Mononuclear cell (primary cell): Measurements from ENCODE around the gene PNMA8A. TPM values are rescaled to one million over a fixed set of nuclear protein-coding genes. Genes with fewer than 3 reads are reported as not detected.
"Not testable (repeated sequence)": the region's sequence is repeated elsewhere in the genome, so short reads cannot be mapped to it uniquely, and the experiment has no call there.

ENCODE experiments used
- H3K27me3 ChIP-seq: 2 replicates; pipeline ENCODE4 v1.6.0; 2011; ENCODE audit warnings: low read length, control low read depth; ENCODE audit not compliant: insufficient read depth
- H3K4me1 ChIP-seq: 2 replicates; pipeline ENCODE4 v1.5.1; 2011; ENCODE audit warnings: mild to moderate bottlenecking, low read length, control low read depth; ENCODE audit not compliant: insufficient read depth
- H3K4me3 ChIP-seq: 2 replicates; pipeline ENCODE4 v1.5.1; 2011; ENCODE audit warnings: mild to moderate bottlenecking, low read length, moderate library complexity
- H3K9me3 ChIP-seq: 2 replicates; pipeline ENCODE4 v1.5.1; 2011; ENCODE audit warnings: low read depth, mild to moderate bottlenecking, control low read depth, low read length
- total RNA-seq: library from RNA; depleted of rRNA; stranded (reverse); fragments of >200 nt; gene quantifications from one replicate; pipeline ENCODE4 v1.2.3, GENCODE V29; 2012

The PNMA8A gene
- total RNA-seq, 1 donor: not detected

- H3K4me1 ChIP-seq: no peaks in the 10 kb centered on the region
- no peaks in the 10 kb centered on the region for H3K9me3 ChIP-seq
- no peak overlapping the region for H3K4me3 ChIP-seq
- H3K27me3 ChIP-seq: no peaks in the 10 kb centered on the region
Observed at GRCh38 chr19:46460981-46461380, 10.4 kb downstream of the PNMA8A start.

- H3K4me1 ChIP-seq: no peaks in the 10 kb centered on the region
- H3K27me3 ChIP-seq: no peaks in the 10 kb centered on the region
- H3K9me3 ChIP-seq: no peaks in the 10 kb centered on the region
- H3K4me3 ChIP-seq: no peak overlapping the region
Observed at GRCh38 chr19:46460055-46460454, 11.3 kb downstream of the PNMA8A start.

DNA sequence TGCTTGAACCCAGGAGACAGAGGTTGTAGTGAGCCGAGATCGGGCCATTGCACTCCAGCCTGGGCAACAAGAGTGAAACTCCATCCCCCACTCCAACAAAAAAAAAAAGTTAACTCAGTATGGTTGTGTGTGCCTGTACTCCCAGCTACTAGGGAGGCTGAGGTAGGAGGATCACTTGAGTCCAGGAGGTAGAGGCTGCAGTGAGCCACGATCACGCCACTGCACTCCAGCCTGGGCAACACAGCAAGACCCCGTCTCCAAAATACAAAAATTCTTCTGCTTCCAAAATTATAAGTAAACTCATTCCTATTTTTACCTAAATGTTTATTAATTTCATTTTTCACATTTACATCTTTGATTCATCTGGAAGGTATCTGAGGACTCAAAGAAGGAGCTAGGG lies 14.4 kb downstream of the PNMA8A start:
- Histone ChIP-seq H3K9me3 (no peaks in the 10 kb centered on the region), H3K4me1 (no peaks in the 10 kb centered on the region), H3K27me3 (no peaks in the 10 kb centered on the region)

GRCh38 chr19:46454244-46454643 lies 17.1 kb downstream of the PNMA8A start:
- Histone ChIP-seq H3K27me3 (peaks cover 2% of the 10 kb centered on the region), H3K4me3 (no peak overlapping the region), H3K4me1 (no peaks in the 10 kb centered on the region), H3K9me3 (no peaks in the 10 kb centered on the region)

More for the DNA sequence above, 14.4 kb downstream of the PNMA8A start:
- H3K4me3 ChIP-seq: no peak overlapping the region

- Histone ChIP-seq H3K4me1 (no peaks in the 10 kb centered on the region), H3K9me3 (no peaks in the 10 kb centered on the region), H3K4me3 (no peak overlapping the region), H3K27me3 (peaks cover 2% of the 10 kb centered on the region)
Observed at GRCh38 chr19:46453661-46454060, 17.7 kb downstream of the PNMA8A start.

DNA sequence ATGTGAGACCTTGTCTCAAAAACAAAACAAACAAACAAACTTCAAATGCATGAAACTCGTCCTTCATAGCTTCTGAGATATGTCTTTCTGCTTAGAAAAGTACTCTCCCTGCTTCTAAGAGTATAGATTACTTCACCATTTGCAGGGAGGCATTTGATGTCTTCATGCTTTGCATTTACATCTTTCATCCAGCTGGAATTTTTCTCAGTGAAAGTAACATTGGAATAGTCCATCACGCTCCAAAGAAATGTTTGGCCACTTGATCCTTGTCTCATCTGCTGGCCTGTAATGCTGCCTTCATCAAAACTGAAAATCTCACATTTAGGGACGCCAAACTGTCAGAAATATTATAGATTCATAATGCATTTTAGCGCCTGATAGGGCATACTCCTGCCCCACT lies 19.2 kb downstream of the PNMA8A start:
- Histone ChIP-seq H3K4me3 (no peak overlapping the region), H3K9me3 (no peaks in the 10 kb centered on the region), H3K4me1 (no peaks in the 10 kb centered on the region), H3K27me3 (peaks cover 2% of the 10 kb centered on the region)

GRCh38 chr19:46451352-46451751 lies 20.0 kb downstream of the PNMA8A start:
- Histone ChIP-seq H3K9me3 (no peaks in the 10 kb centered on the region), H3K4me3 (no peak overlapping the region), H3K4me1 (no peaks in the 10 kb centered on the region), H3K27me3 (peaks cover 2% of the 10 kb centered on the region)

DNA sequence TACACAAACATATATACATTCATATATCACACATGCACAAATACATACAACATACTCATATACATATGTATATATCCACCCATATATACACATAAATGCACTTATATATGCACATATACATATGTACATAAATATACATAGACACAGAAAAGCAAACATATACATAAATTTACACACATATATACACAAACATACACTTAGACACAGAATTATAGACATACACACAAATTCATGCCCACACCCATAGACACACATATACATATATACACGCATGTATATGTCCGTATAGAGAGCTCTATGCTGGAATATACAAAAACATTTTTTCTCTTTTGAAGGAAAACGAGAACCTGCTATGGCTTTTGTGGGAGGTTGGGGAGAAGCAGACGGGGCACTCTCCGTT lies 20.6 kb downstream of the PNMA8A start:
- Histone ChIP-seq H3K9me3 (no peaks in the 10 kb centered on the region), H3K4me3 (no peak overlapping the region), H3K4me1 (no peaks in the 10 kb centered on the region), H3K27me3 (peaks cover 2% of the 10 kb centered on the region)

GRCh38 chr19:46449228-46449627 lies 22.1 kb downstream of the PNMA8A start:
- no peak overlapping the region for H3K4me3 ChIP-seq
- peaks cover 2% of the 10 kb centered on the region for H3K27me3 ChIP-seq
- H3K4me1 ChIP-seq: no peaks in the 10 kb centered on the region
- H3K9me3 ChIP-seq: no peaks in the 10 kb centered on the region

DNA sequence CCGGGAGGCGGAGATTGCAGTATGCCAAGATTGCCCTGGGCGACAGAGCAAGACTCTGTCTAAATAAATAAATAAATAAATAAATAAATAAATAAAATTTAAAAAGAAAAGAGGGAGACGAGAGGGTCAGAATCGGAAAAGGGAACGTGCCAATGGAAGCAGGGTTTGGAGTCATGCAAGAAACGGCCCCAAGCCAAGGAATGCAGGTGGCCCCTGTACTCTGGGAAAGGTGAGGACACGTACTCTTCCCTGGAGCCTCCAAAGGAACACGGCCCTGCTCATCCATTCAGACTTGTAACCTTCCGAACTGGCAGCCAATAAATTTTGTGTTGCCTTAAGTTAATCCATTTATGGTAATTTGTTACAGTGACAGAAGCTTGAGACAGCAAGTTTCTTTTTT lies 22.8 kb downstream of the PNMA8A start:
- Histone ChIP-seq H3K27me3 (peaks cover 2% of the 10 kb centered on the region), H3K4me1 (no peaks in the 10 kb centered on the region), H3K9me3 (no peaks in the 10 kb centered on the region), H3K4me3 (no peak overlapping the region)

GRCh38 chr19:46447824-46448223 lies 23.5 kb downstream of the PNMA8A start:
- Histone ChIP-seq H3K9me3 (no peaks in the 10 kb centered on the region), H3K27me3 (peaks cover 2% of the 10 kb centered on the region), H3K4me1 (no peaks in the 10 kb centered on the region), H3K4me3 (no peak overlapping the region)

- H3K4me3 ChIP-seq: no peak overlapping the region
- no peaks in the 10 kb centered on the region for H3K9me3 ChIP-seq
- peaks cover 2% of the 10 kb centered on the region for H3K27me3 ChIP-seq
- no peaks in the 10 kb centered on the region for H3K4me1 ChIP-seq
Observed at GRCh38 chr19:46447006-46447405, 24.4 kb downstream of the PNMA8A start.

GRCh38 chr19:46446021-46446420 lies 25.3 kb downstream of the PNMA8A start:
- H3K4me3 ChIP-seq: no peak overlapping the region
- peaks cover 2% of the 10 kb centered on the region for H3K27me3 ChIP-seq
- no peaks in the 10 kb centered on the region for H3K4me1 ChIP-seq
- H3K9me3 ChIP-seq: no peaks in the 10 kb centered on the region

DNA sequence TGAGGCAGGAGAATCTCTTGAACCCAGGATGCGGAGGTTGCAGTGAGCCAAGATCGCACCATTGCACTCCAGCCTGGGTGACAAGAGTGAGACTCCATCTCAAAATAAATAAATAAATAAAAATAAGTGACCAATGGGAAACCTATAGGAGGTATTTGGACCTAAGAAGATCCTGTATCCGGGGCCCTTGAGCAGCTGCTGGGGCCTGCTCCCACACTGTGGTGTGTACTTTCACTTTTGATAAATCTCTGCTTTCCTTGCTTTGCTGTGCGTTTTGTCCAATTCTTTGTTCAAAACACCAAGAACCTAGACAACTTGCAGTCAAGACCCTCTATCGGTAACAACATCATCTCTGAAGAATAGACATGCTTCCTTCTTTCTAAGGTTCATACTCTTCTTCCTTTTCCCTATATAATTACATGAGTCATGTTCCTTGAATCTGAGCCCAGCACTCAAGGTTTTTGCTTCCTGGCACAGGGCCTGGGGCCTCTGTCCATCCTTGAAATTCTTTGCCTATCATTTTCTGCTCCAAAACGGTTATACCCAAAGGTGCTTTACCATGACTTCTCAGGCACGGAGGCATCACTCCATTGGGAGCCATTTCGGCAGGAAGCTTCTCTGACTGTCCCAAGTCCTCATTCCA lies 28.4 kb downstream of the PNMA8A start:
- no peak overlapping the region for H3K4me3 ChIP-seq
- no peaks in the 10 kb centered on the region for H3K4me1 ChIP-seq
- no peaks in the 10 kb centered on the region for H3K27me3 ChIP-seq
- no peaks in the 10 kb centered on the region for H3K9me3 ChIP-seq

DNA sequence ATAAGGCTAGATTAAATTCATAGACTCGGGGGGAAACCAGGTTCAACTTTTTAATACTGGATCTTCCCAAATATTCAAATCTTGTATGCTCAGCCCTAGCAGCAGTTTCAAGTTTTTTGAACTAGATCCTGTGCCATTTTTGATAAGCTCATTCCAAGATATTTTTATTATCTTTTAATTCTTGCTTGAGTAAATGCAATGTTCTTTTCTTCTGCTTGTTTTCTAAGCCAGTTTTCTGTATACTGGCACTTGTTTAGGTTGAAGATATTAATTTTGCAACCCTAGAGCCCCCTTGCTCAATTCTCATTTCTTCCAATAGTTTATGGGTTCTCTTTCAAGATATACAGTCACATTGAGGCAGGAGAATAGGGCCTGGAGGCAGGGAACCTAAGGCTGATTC lies 29.5 kb downstream of the PNMA8A start:
- Histone ChIP-seq H3K4me3 (no peak overlapping the region), H3K9me3 (no peaks in the 10 kb centered on the region), H3K4me1 (no peaks in the 10 kb centered on the region), H3K27me3 (no peaks in the 10 kb centered on the region)

DNA sequence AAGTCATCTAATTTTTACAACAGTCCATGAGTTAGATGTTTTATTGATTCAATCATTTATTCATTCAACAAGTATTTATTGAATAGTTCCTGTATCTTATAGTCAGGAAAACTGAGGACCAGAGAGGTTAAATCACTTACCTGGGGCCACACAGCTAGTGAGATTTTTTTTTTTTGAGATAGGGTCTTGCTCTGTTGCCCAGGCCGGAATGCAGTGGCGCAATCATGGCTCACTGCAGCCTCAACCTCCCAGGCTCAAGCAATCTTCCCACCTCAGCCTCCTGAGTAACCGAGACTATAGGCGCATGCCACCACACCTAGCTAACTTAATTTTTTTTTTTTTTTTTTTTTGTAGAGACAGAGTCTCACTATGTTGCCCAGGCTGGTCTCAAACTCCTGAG lies 35.7 kb downstream of the PNMA8A start:
- not testable (repeated sequence) for H3K4me1 ChIP-seq, H3K9me3 ChIP-seq, H3K27me3 ChIP-seq, H3K4me3 ChIP-seq
